OCI-LY3 (cell line): ENCODE results near the gene IL21R.

Experiments
- H2AFZ ChIP-seq: fragments of 200-600, 300-600 bp; shearing (Covaris generic); 2 replicates; pipeline ENCODE4 v1.6.0; 2014; ENCODE audit warnings: antibody characterized with exemption, low read depth, low read length
- H3K27ac ChIP-seq: fragments of 200-600, 300-600 bp; sonication (generic); 2 replicates; pipeline ENCODE4 v1.5.1; 2014; ENCODE audit warnings: mild to moderate bottlenecking, low read length, moderate library complexity, mixed read lengths
- H3K27me3 ChIP-seq: fragments of 200-600, 300-600 bp; sonication (generic); 2 replicates; pipeline ENCODE4 v1.6.1; 2014; ENCODE audit warnings: low read depth, low read length, mixed read lengths
- H3K36me3 ChIP-seq: fragments of 200-600, 300-600 bp; sonication (generic); replicated peaks from 2 replicates; pipeline ENCODE3; 2014; ENCODE audit warnings: low read depth, low read length, mixed read lengths
- H3K4me1 ChIP-seq: fragments of 300-600, 200-600 bp; sonication (generic); 2 replicates; pipeline ENCODE4 v1.6.1; 2014; ENCODE audit warnings: low read length, mixed read lengths
- H3K4me2 ChIP-seq: fragments of 200-600, 300-600 bp; sonication (generic); 2 replicates; pipeline ENCODE4 v1.6.1; 2014; ENCODE audit warnings: low read length, mixed read lengths
- H3K4me3 ChIP-seq: fragments of 300-600, 200-600 bp; sonication (generic); 2 replicates; pipeline ENCODE4 v1.5.1; 2014; ENCODE audit warnings: antibody characterized with exemption, mild to moderate bottlenecking, low read length, moderate library complexity
- H3K79me2 ChIP-seq: fragments of 300-600, 200-600 bp; shearing (Covaris generic); 2 replicates; pipeline ENCODE4 v1.6.1; 2014; ENCODE audit warnings: mild to moderate bottlenecking, low read length, mixed read lengths
- H3K9ac ChIP-seq: fragments of 300-600, 200-600 bp; shearing (Covaris generic); 2 replicates; pipeline ENCODE4 v1.6.0; 2014; ENCODE audit warnings: mild to moderate bottlenecking, low read length, moderate library complexity
- H3K9me3 ChIP-seq: fragments of 200-600, 300-600 bp; shearing (Covaris generic); 2 replicates; pipeline ENCODE4 v1.6.1; 2014; ENCODE audit warnings: low read length, mixed read lengths; ENCODE audit not compliant: insufficient read depth
- H4K20me1 ChIP-seq: fragments of 200-600, 300-600 bp; sonication (generic); 2 replicates; pipeline ENCODE4 v1.6.1; 2016; ENCODE audit warnings: low read length, mixed read lengths; ENCODE audit not compliant: insufficient read depth
- CTCF ChIP-seq: fragments of 200-600, 300-600 bp; sonication (generic); IDR thresholded peaks from 2 replicates; pipeline ENCODE4 v1.5.1; 2014; ENCODE audit warnings: antibody characterized with exemption, low read length, low read depth
- EZH2phosphoT487 ChIP-seq: fragments of 200-600 bp; shearing (Covaris generic); IDR thresholded peaks from 2 replicates; pipeline ENCODE4 v1.6.1; 2018; ENCODE audit warnings: antibody characterized with exemption, mixed run types, low read depth

Gene IL21R

GRCh38 chr16:27482397-27483087, 80.6 kb downstream of the IL21R start:
- Histone ChIP-seq H2AFZ (no peak overlapping the region), H3K27ac (no peak overlapping the region), H3K4me2 (no peak overlapping the region), H3K4me1 (no peaks in the 10 kb centered on the region), H3K9me3 (no peaks in the 10 kb centered on the region), H4K20me1 (no peaks in the 10 kb centered on the region), H3K36me3 (peaks cover 63% of the 10 kb centered on the region), H3K4me3 (no peak overlapping the region), H3K27me3 (no peaks in the 10 kb centered on the region), H3K9ac (no peak overlapping the region), H3K79me2 (no peaks in the 10 kb centered on the region)
- no peak for TF ChIP-seq EZH2phosphoT487
- no peak for TF ChIP-seq CTCF

- TF ChIP-seq CTCF (no peak), EZH2phosphoT487 (no peak)
- no peak overlapping the region for H3K27ac ChIP-seq
- no peaks in the 10 kb centered on the region for H3K4me1 ChIP-seq
- no peak overlapping the region for H3K4me3 ChIP-seq
- no peak overlapping the region for H2AFZ ChIP-seq
- H3K36me3 ChIP-seq = peaks cover 65% of the 10 kb centered on the region
- no peaks in the 10 kb centered on the region for H3K27me3 ChIP-seq
- no peak overlapping the region for H3K9ac ChIP-seq
- no peak overlapping the region for H3K4me2 ChIP-seq
- no peaks in the 10 kb centered on the region for H3K79me2 ChIP-seq
- H4K20me1 ChIP-seq = no peaks in the 10 kb centered on the region
- no peaks in the 10 kb centered on the region for H3K9me3 ChIP-seq
These were observed 81.1 kb downstream of the IL21R start for GRCh38 chr16:27483088-27483437.

- H3K4me3 ChIP-seq = no peak overlapping the region
- no peak overlapping the region for H3K9ac ChIP-seq
- no peak overlapping the region for H3K4me2 ChIP-seq
- no peak overlapping the region for H3K27ac ChIP-seq
- H2AFZ ChIP-seq = no peak overlapping the region
- no peaks in the 10 kb centered on the region for H3K27me3 ChIP-seq
- peaks cover 65% of the 10 kb centered on the region for H3K36me3 ChIP-seq
- no peaks in the 10 kb centered on the region for H3K79me2 ChIP-seq
- TF ChIP-seq EZH2phosphoT487 (no peak), CTCF (no peak)
- H4K20me1 ChIP-seq = no peaks in the 10 kb centered on the region
- H3K4me1 ChIP-seq = no peaks in the 10 kb centered on the region
- H3K9me3 ChIP-seq = no peaks in the 10 kb centered on the region
These were observed 81.7 kb downstream of the IL21R start for GRCh38 chr16:27483624-27484023.

- Histone ChIP-seq H3K4me1 (no peaks in the 10 kb centered on the region), H3K9ac (no peak overlapping the region), H3K36me3 (peaks cover 72% of the 10 kb centered on the region), H3K27me3 (no peaks in the 10 kb centered on the region), H3K4me2 (no peak overlapping the region), H2AFZ (no peak overlapping the region), H3K9me3 (no peaks in the 10 kb centered on the region), H3K79me2 (no peaks in the 10 kb centered on the region), H4K20me1 (no peaks in the 10 kb centered on the region), H3K4me3 (no peak overlapping the region), H3K27ac (no peak overlapping the region)
- TF ChIP-seq EZH2phosphoT487 = no peak
- no peak for TF ChIP-seq CTCF
These were observed 83.2 kb downstream of the IL21R start for GRCh38 chr16:27485126-27485525.
